Ascending aorta (tissue), 2 donors: ENCODE measurements around the gene TIMP3. TPM values are rescaled to one million over a fixed set of nuclear protein-coding genes. Genes with fewer than 3 reads are reported as not detected.
A peak's percentile ranks its signal among the peaks of the same experiment; 100 is the strongest.

ENCODE experiments used
- DNase-seq, 2 donors: peaks; one replicate each; pipeline ENCODE4 v3.0.0-alpha.2; 2019; ENCODE audit warnings: low spot score in 2 of 2
- H3K27ac ChIP-seq, 2 donors: fragments of 200-600 bp; sonication (generic); one replicate each; pipeline ENCODE4 v1.5.1; 2016 to 2017; ENCODE audit warnings: mild to moderate bottlenecking in 1 of 2
- H3K27me3 ChIP-seq: fragments of 200-600 bp; sonication (generic); one replicate; pipeline ENCODE4 v1.5.1; 2017
- H3K36me3 ChIP-seq, 2 donors: fragments of 200-600 bp; sonication (generic); one replicate each; pipeline ENCODE4 v1.5.1; 2016
- H3K4me1 ChIP-seq, 2 donors: fragments of 200-600 bp; sonication (generic); one replicate each; pipeline ENCODE4 v1.5.1; 2016 to 2017; ENCODE audit warnings: mild to moderate bottlenecking in 1 of 2
- H3K4me3 ChIP-seq, 2 donors: fragments of 200-600 bp; sonication (generic); one replicate each; pipeline ENCODE4 v1.5.1; 2016 to 2017; ENCODE audit warnings: mild to moderate bottlenecking in 1 of 2
- H3K9me3 ChIP-seq, 2 donors: fragments of 200-600 bp; sonication (generic); one replicate each; pipeline ENCODE4 v1.5.1; 2016
- CTCF ChIP-seq, 3 experiments: fragments of 200-600 bp in 2 of 3; fragments of 450-650 bp in 1 of 3; sonication (generic) in 2 of 3; IDR thresholded peaks; one replicate each; pipeline ENCODE4 v1.5.1; 2016 to 2019; ENCODE audit warnings: antibody characterized with exemption in 3 of 3, mild to moderate bottlenecking in 1 of 3, moderate library complexity in 1 of 3
- intact Hi-C: fragments of 100-400 bp; cut with DNase I; formaldehyde crosslinking; loops from one replicate; pipeline ENCODE4 v1.15.1; 2023
- total RNA-seq: library from RNA; depleted of rRNA; stranded (reverse); fragments of >200 nt; gene quantifications from one replicate; pipeline ENCODE4 v1.1.0, GENCODE V29; 2016

Gene TIMP3
- total RNA-seq, 1 donor from 2014 or later: 394 TPM

GRCh38 chr22:32905400-32905799 is 103.9 kb downstream of the TIMP3 start:
- no peak for TF ChIP-seq CTCF (IDR thresholded peaks at IDR 0.05)
- DNase-seq: no peak
- intact Hi-C loops: no loop called here
- no peak overlapping the region for H3K4me3 ChIP-seq
- H3K4me1 ChIP-seq: peaks cover 0 to 8% of the 10 kb centered on the region in 2 donors
- no peak overlapping the region for H3K27ac ChIP-seq
- H3K27me3 ChIP-seq: no peaks in the 10 kb centered on the region
- H3K9me3 ChIP-seq: no peaks in the 10 kb centered on the region
- no peaks in the 10 kb centered on the region for H3K36me3 ChIP-seq

- DNase-seq: no peak
- peaks cover 0 to 10% of the 10 kb centered on the region in 2 donors for H3K4me1 ChIP-seq
- intact Hi-C loops: no loop called here
- H3K27ac ChIP-seq: no peak overlapping the region
- H3K27me3 ChIP-seq: no peaks in the 10 kb centered on the region
- no peaks in the 10 kb centered on the region for H3K36me3 ChIP-seq
- TF ChIP-seq CTCF (IDR thresholded peaks at IDR 0.05): no peak
- no peaks in the 10 kb centered on the region for H3K9me3 ChIP-seq
- peak overlapping the region in 1 of 2 donors; percentile 28 for H3K4me3 ChIP-seq
Observed at GRCh38 chr22:32909581-32910428, 108.3 kb downstream of the TIMP3 start.

- no peaks in the 10 kb centered on the region for H3K27me3 ChIP-seq
- H3K4me3 ChIP-seq: no peak overlapping the region
- no peak overlapping the region for H3K27ac ChIP-seq
- no peaks in the 10 kb centered on the region for H3K36me3 ChIP-seq
- H3K4me1 ChIP-seq: peaks cover 0 to 10% of the 10 kb centered on the region in 2 donors
- intact Hi-C loops: no loop called here
- TF ChIP-seq CTCF (IDR thresholded peaks at IDR 0.05): no peak
- no peaks in the 10 kb centered on the region for H3K9me3 ChIP-seq
- no peak for DNase-seq
Observed at GRCh38 chr22:32910429-32910772, 108.9 kb downstream of the TIMP3 start.

- Histone ChIP-seq H3K36me3 (no peaks in the 10 kb centered on the region), H3K27ac (no peak overlapping the region), H3K27me3 (no peaks in the 10 kb centered on the region), H3K9me3 (peaks cover 0 to 4% of the 10 kb centered on the region in 2 donors), H3K4me3 (no peak overlapping the region), H3K4me1 (peaks cover 0 to 10% of the 10 kb centered on the region in 2 donors)
- no peak for TF ChIP-seq CTCF (IDR thresholded peaks at IDR 0.05)
- intact Hi-C loops: no loop called here
- no peak for DNase-seq
Observed at GRCh38 chr22:32911503-32911902, 110.0 kb downstream of the TIMP3 start.
